IPS-NIHi11 (cell line): Measurements from ENCODE around the gene ZNF341.
A peak's percentile ranks its signal among the peaks of the same experiment; 100 is the strongest.

Source experiments
- DNase-seq: peaks from one replicate; pipeline ENCODE4 v3.0.0; 2012; ENCODE audit warnings: mixed read lengths, low spot score

The ZNF341 gene

GRCh38 chr20:33796263-33796906 is 64.6 kb downstream of the ZNF341 start:
- peak; percentile 68 for DNase-seq

- no peak for DNase-seq
Measured at GRCh38 chr20:33796907-33797544, 65.2 kb downstream of the ZNF341 start.

- no peak for DNase-seq
Measured at GRCh38 chr20:33798444-33798843, 66.6 kb downstream of the ZNF341 start.

GRCh38 chr20:33803921-33804337 is 72.1 kb downstream of the ZNF341 start:
- no peak for DNase-seq

GRCh38 chr20:33808388-33808787 is 76.6 kb downstream of the ZNF341 start:
- DNase-seq, result no peak

- no peak for DNase-seq
Measured at GRCh38 chr20:33810259-33810658, 78.5 kb downstream of the ZNF341 start.

- DNase-seq, result peak; percentile 99
Measured at GRCh38 chr20:33810885-33811775, 79.3 kb downstream of the ZNF341 start, which contains the start of gene CHMP4B. TSS of gene CHMP4B (plus strand) at chr20:33811348. CDS start at chr20:33811469, 121 bp downstream.

- DNase-seq, result peak; percentile 35
Measured at GRCh38 chr20:33811776-33812151, 80.0 kb downstream of the ZNF341 start.

- peak; percentile 53 for DNase-seq
Measured at GRCh38 chr20:33812152-33812849, 80.5 kb downstream of the ZNF341 start.

GRCh38 chr20:33812908-33813462 is 81.2 kb downstream of the ZNF341 start:
- peak; percentile 37 for DNase-seq

GRCh38 chr20:33814238-33814712 is 82.5 kb downstream of the ZNF341 start:
- no peak for DNase-seq

GRCh38 chr20:33815671-33816070 is 83.9 kb downstream of the ZNF341 start:
- DNase-seq, result no peak

GRCh38 chr20:33816191-33816590 is 84.4 kb downstream of the ZNF341 start:
- no peak for DNase-seq

- no peak for DNase-seq
Measured at GRCh38 chr20:33817411-33817810, 85.6 kb downstream of the ZNF341 start.

- no peak for DNase-seq
Measured at GRCh38 chr20:33819456-33819855, 87.7 kb downstream of the ZNF341 start.

GRCh38 chr20:33820362-33820761 is 88.6 kb downstream of the ZNF341 start:
- DNase-seq, result no peak

- no peak for DNase-seq
Measured at GRCh38 chr20:33821270-33821836, 89.6 kb downstream of the ZNF341 start.

- no peak for DNase-seq
Measured at GRCh38 chr20:33822423-33822822, 90.6 kb downstream of the ZNF341 start.

- DNase-seq, result no peak
Measured at GRCh38 chr20:33822991-33823390, 91.2 kb downstream of the ZNF341 start.

- DNase-seq, result no peak
Measured at GRCh38 chr20:33824852-33825251, 93.1 kb downstream of the ZNF341 start.
